Astrocyte (in vitro differentiated cells and primary cell): ENCODE measurements around the gene METTL26. TPM values are rescaled to one million over a fixed set of nuclear protein-coding genes. Genes with fewer than 3 reads are reported as not detected.

Experiments used
- DNase-seq: peaks from one replicate; pipeline ENCODE4 v3.0.0-alpha.2; 2010; ENCODE audit warnings: low read depth
- FAIRE-seq: peaks from 2 replicates; lab custom pipeline; 2011; peaks lifted over from hg19 to GRCh38; lab: Jason Lieb, UNC
- H2AFZ ChIP-seq: 2 replicates; pipeline ENCODE4 v1.6.0; 2012; ENCODE audit warnings: low read depth, low read length, inconsistent platforms
- H3K27ac ChIP-seq: 2 replicates; pipeline ENCODE4 v1.5.1; 2011; ENCODE audit warnings: low read depth, low read length, inconsistent platforms
- H3K27me3 ChIP-seq: 2 replicates; pipeline ENCODE4 v1.6.0; 2011; ENCODE audit warnings: low read length, inconsistent platforms; ENCODE audit not compliant: insufficient read depth
- H3K36me3 ChIP-seq: 2 replicates; pipeline ENCODE4 v1.5.1; 2011; ENCODE audit warnings: low read length, inconsistent platforms; ENCODE audit not compliant: insufficient read depth
- H3K4me1 ChIP-seq: 2 replicates; pipeline ENCODE4 v1.5.1; 2011; ENCODE audit warnings: low read length, inconsistent platforms; ENCODE audit not compliant: insufficient read depth
- H3K4me2 ChIP-seq: 2 replicates; pipeline ENCODE4 v1.6.0; 2012; ENCODE audit warnings: low read length, inconsistent platforms
- H3K4me3 ChIP-seq: 2 replicates; pipeline ENCODE4 v1.5.1; 2011; ENCODE audit warnings: low read depth, mild to moderate bottlenecking, low read length, inconsistent platforms; ENCODE audit not compliant: insufficient read depth
- H3K79me2 ChIP-seq: 2 replicates; pipeline ENCODE4 v1.6.0; 2012; ENCODE audit warnings: mild to moderate bottlenecking, low read length, inconsistent platforms; ENCODE audit not compliant: insufficient read depth
- H3K9ac ChIP-seq: 2 replicates; pipeline ENCODE4 v1.6.0; 2012; ENCODE audit warnings: mild to moderate bottlenecking, low read length, inconsistent platforms
- H3K9me3 ChIP-seq: 2 replicates; pipeline ENCODE4 v1.5.1; 2012; ENCODE audit warnings: low read depth, mild to moderate bottlenecking, low read length, inconsistent platforms; ENCODE audit not compliant: insufficient read depth
- H4K20me1 ChIP-seq: 2 replicates; pipeline ENCODE4 v1.6.0; 2012; ENCODE audit warnings: low read length, inconsistent platforms; ENCODE audit not compliant: insufficient read depth
- H3K27ac Mint-ChIP-seq: one replicate; pipeline ENCODE4 v1.8.0; 2021; ENCODE audit warnings: mild to moderate bottlenecking, mixed read lengths; ENCODE audit not compliant: unreplicated experiment
- H3K27me3 Mint-ChIP-seq: one replicate; pipeline ENCODE4 v1.8.0; 2021; ENCODE audit warnings: low read depth, mixed read lengths; ENCODE audit not compliant: unreplicated experiment
- H3K36me3 Mint-ChIP-seq: one replicate; pipeline ENCODE4 v1.8.0; 2021; ENCODE audit warnings: low read depth, mixed read lengths; ENCODE audit not compliant: unreplicated experiment
- H3K4me1 Mint-ChIP-seq: one replicate; pipeline ENCODE4 v1.8.0; 2021; ENCODE audit warnings: low read depth, mixed read lengths; ENCODE audit not compliant: unreplicated experiment
- H3K4me3 Mint-ChIP-seq: one replicate; pipeline ENCODE4 v1.8.0; 2021; ENCODE audit warnings: mild to moderate bottlenecking, moderate library complexity, mixed read lengths; ENCODE audit not compliant: unreplicated experiment
- H3K9me3 Mint-ChIP-seq: one replicate; pipeline ENCODE4 v1.8.0; 2021; ENCODE audit warnings: mild to moderate bottlenecking, mixed read lengths; ENCODE audit not compliant: unreplicated experiment
- CTCF ChIP-seq: IDR thresholded peaks from 2 replicates; pipeline ENCODE4 v1.5.1; 2011; ENCODE audit warnings: low read depth, mild to moderate bottlenecking, inconsistent platforms, low read length, moderate library complexity; ENCODE audit not compliant: insufficient read depth
- EZH2 ChIP-seq: IDR thresholded peaks from 2 replicates; pipeline ENCODE4 v1.6.1; 2012; ENCODE audit warnings: mild to moderate bottlenecking, low read length, inconsistent platforms; ENCODE audit not compliant: insufficient read depth
- total RNA-seq: library from RNA; stranded (reverse); gene quantifications from 2 replicates; pipeline ENCODE4 v1.2.1, GENCODE V29; 2021

METTL26 gene
- total RNA-seq, 1 donor from 2014 or later: 56.4 TPM

- H3K4me3 Mint-ChIP-seq: no peak overlapping the region
- no peak overlapping the region for H3K4me3 ChIP-seq
- H3K4me1 Mint-ChIP-seq: peaks cover 4% of the 10 kb centered on the region
- H3K4me2 ChIP-seq: no peak overlapping the region
- TF ChIP-seq CTCF: no peak
- H3K9me3 ChIP-seq: no peaks in the 10 kb centered on the region
- no peaks in the 10 kb centered on the region for H3K27me3 Mint-ChIP-seq
- no peaks in the 10 kb centered on the region for H3K27me3 ChIP-seq
- DNase-seq (no peak), FAIRE-seq (no peak)
- no peak overlapping the region for H3K27ac ChIP-seq
- H4K20me1 ChIP-seq: peaks cover 16% of the 10 kb centered on the region
- H3K27ac Mint-ChIP-seq: no peak overlapping the region
- no peak overlapping the region for H3K9ac ChIP-seq
- no peaks in the 10 kb centered on the region for H3K36me3 ChIP-seq
- H3K4me1 ChIP-seq: peaks cover 20% of the 10 kb centered on the region
- H3K79me2 ChIP-seq: peaks cover 2% of the 10 kb centered on the region
- no peaks in the 10 kb centered on the region for H3K9me3 Mint-ChIP-seq
- peaks cover 7% of the 10 kb centered on the region for H3K36me3 Mint-ChIP-seq
- no peak overlapping the region for H2AFZ ChIP-seq
Observed at GRCh38 chr16:629833-630248, 6.3 kb downstream of the METTL26 start.

GRCh38 chr16:629185-629832, 6.8 kb downstream of the METTL26 start:
- Mint-ChIP-seq H3K9me3 (no peaks in the 10 kb centered on the region), H3K4me3 (no peak overlapping the region), H3K36me3 (peaks cover 7% of the 10 kb centered on the region), H3K27ac (no peak overlapping the region), H3K4me1 (peaks cover 4% of the 10 kb centered on the region), H3K27me3 (no peaks in the 10 kb centered on the region)
- Histone ChIP-seq H3K4me2 (no peak overlapping the region), H3K4me1 (peaks cover 20% of the 10 kb centered on the region), H3K9ac (no peak overlapping the region), H2AFZ (no peak overlapping the region), H3K4me3 (no peak overlapping the region), H3K27ac (no peak overlapping the region), H4K20me1 (peaks cover 11% of the 10 kb centered on the region), H3K9me3 (no peaks in the 10 kb centered on the region), H3K27me3 (no peaks in the 10 kb centered on the region), H3K36me3 (no peaks in the 10 kb centered on the region), H3K79me2 (no peaks in the 10 kb centered on the region)
- DNase-seq (no peak), FAIRE-seq (no peak)
- TF ChIP-seq EZH2 (no peak), CTCF (no peak)

GRCh38 chr16:628321-629061, 7.6 kb downstream of the METTL26 start:
- no peaks in the 10 kb centered on the region for H3K9me3 ChIP-seq
- Mint-ChIP-seq H3K36me3 (peaks cover 7% of the 10 kb centered on the region), H3K27me3 (no peaks in the 10 kb centered on the region), H3K27ac (no peak overlapping the region), H3K4me3 (no peak overlapping the region), H3K9me3 (no peaks in the 10 kb centered on the region), H3K4me1 (peaks cover 4% of the 10 kb centered on the region)
- no peak overlapping the region for H3K27ac ChIP-seq
- no peak overlapping the region for H3K4me3 ChIP-seq
- H2AFZ ChIP-seq: no peak overlapping the region
- H3K79me2 ChIP-seq: no peaks in the 10 kb centered on the region
- no peak for FAIRE-seq
- peaks cover 8% of the 10 kb centered on the region for H4K20me1 ChIP-seq
- H3K27me3 ChIP-seq: no peaks in the 10 kb centered on the region
- DNase-seq: no peak
- H3K36me3 ChIP-seq: no peaks in the 10 kb centered on the region
- peaks cover 20% of the 10 kb centered on the region for H3K4me1 ChIP-seq
- no peak overlapping the region for H3K9ac ChIP-seq
- no peak for TF ChIP-seq CTCF
- no peak for TF ChIP-seq EZH2
- H3K4me2 ChIP-seq: no peak overlapping the region
